Hematopoietic multipotent progenitor cell treated with erythropoietin and hydrocortisone succinate and interleukin-3 and kit ligand, for 17 days (in vitro differentiated cells): ENCODE data around the gene EDIL3.

Experiments
- DNase-seq: peaks from one replicate; pipeline ENCODE4 v3.0.0-alpha.2; 2015; ENCODE audit warnings: low spot score

Gene EDIL3

GRCh38 chr5:83957188-83957587 is 427.5 kb downstream of the EDIL3 start:
- no peak for DNase-seq

GRCh38 chr5:83956386-83956785 is 428.3 kb downstream of the EDIL3 start:
- DNase-seq: no peak

- DNase-seq: no peak
Observed at GRCh38 chr5:83955916-83956315, 428.8 kb downstream of the EDIL3 start.

- DNase-seq: no peak
Observed at GRCh38 chr5:83947763-83948162, 436.9 kb downstream of the EDIL3 start.

GRCh38 chr5:83946516-83946915 is 438.2 kb downstream of the EDIL3 start:
- no peak for DNase-seq

- DNase-seq: no peak
Observed at GRCh38 chr5:83942155-83942554, 442.5 kb downstream of the EDIL3 start.

GRCh38 chr5:83937837-83938236 is 446.8 kb downstream of the EDIL3 start:
- no peak for DNase-seq

- DNase-seq: no peak
Observed at GRCh38 chr5:83931969-83932368, 452.7 kb downstream of the EDIL3 start.

- peak; percentile 7 for DNase-seq
Observed at GRCh38 chr5:83927140-83927733, 457.4 kb downstream of the EDIL3 start.

- DNase-seq: no peak
Observed at GRCh38 chr5:83925955-83926337, 458.7 kb downstream of the EDIL3 start.

- no peak for DNase-seq
Observed at GRCh38 chr5:83925321-83925954, 459.2 kb downstream of the EDIL3 start.

GRCh38 chr5:83924891-83925290 is 459.8 kb downstream of the EDIL3 start:
- DNase-seq: no peak

GRCh38 chr5:83924171-83924570 is 460.5 kb downstream of the EDIL3 start:
- DNase-seq: no peak

- no peak for DNase-seq
Observed at GRCh38 chr5:83922699-83923098, 462.0 kb downstream of the EDIL3 start.

GRCh38 chr5:83921666-83922193 is 462.9 kb downstream of the EDIL3 start:
- no peak for DNase-seq

- no peak for DNase-seq
Observed at GRCh38 chr5:83919071-83920041, 465.3 kb downstream of the EDIL3 start.

GRCh38 chr5:83917261-83917908 is 467.3 kb downstream of the EDIL3 start:
- DNase-seq: no peak

GRCh38 chr5:83914662-83915418 is 469.8 kb downstream of the EDIL3 start:
- no peak for DNase-seq

- no peak for DNase-seq
Observed at GRCh38 chr5:83914199-83914598, 470.5 kb downstream of the EDIL3 start.

- no peak for DNase-seq
Observed at GRCh38 chr5:83913593-83913992, 471.1 kb downstream of the EDIL3 start.

GRCh38 chr5:83911367-83911919 is 473.2 kb downstream of the EDIL3 start:
- no peak for DNase-seq
